ENCODE results near the gene MDC1.

- TF ChIP-seq YY1 (IDR thresholded peaks at IDR 0.05; ENCODE audit: insufficient read depth, insufficient read length) (no peak), ZNF274 (IDR thresholded peaks at IDR 0.05; ENCODE audit: low read depth, low read length) (no peak), SUZ12 (IDR thresholded peaks at IDR 0.05; ENCODE audit: extremely low read depth, insufficient read depth, insufficient read length) (no peak)
Measured at GRCh38 chr6:30656513-30656912, 60.6 kb downstream of the MDC1 start.

Measured in NT2/D1 (cell line).